ENCODE measurements around the gene UCK2. TPM values are rescaled to one million over a fixed set of nuclear protein-coding genes. Genes with fewer than 3 reads are reported as not detected.

Gene UCK2
- total RNA-seq, 2 experiments from 2014 or later = 66.5 to 72.2 TPM

GRCh38 chr1:165887877-165888551 lies 60.6 kb downstream of the UCK2 start:
- ATAC-seq = no peak
- Mint-ChIP-seq H3K27me3 (no peaks in the 10 kb centered on the region), H3K36me3 (ENCODE audit: low read depth) (peaks cover 29% of the 10 kb centered on the region), H3K4me3 (no peak overlapping the region), H3K27ac (no peak overlapping the region), H3K9me3 (no peaks in the 10 kb centered on the region), H3K4me1 (ENCODE audit: low read depth) (peaks cover 8% of the 10 kb centered on the region)
- DNase-seq = no peak
- CTCF ChIA-PET = no interaction called here
- TF ChIP-seq CTCF (IDR thresholded peaks at IDR 0.05) = no peak
- intact Hi-C loops (cut with micrococcal nuclease) = no loop called here
- POLR2A ChIA-PET = no interaction called here

GRCh38 chr1:165888552-165888920 lies 61.1 kb downstream of the UCK2 start:
- ChIA-PET CTCF (no interaction called here), POLR2A (no interaction called here)
- intact Hi-C loops (cut with micrococcal nuclease) = no loop called here
- Mint-ChIP-seq H3K4me1 (ENCODE audit: low read depth) (peaks cover 6% of the 10 kb centered on the region), H3K9me3 (no peaks in the 10 kb centered on the region), H3K27ac (no peak overlapping the region), H3K27me3 (no peaks in the 10 kb centered on the region), H3K4me3 (no peak overlapping the region), H3K36me3 (ENCODE audit: low read depth) (peaks cover 32% of the 10 kb centered on the region)
- DNase-seq (no peak), ATAC-seq (no peak)
- no peak for TF ChIP-seq CTCF (IDR thresholded peaks at IDR 0.05)

- POLR2A ChIA-PET = interaction anchor here (1.0 kb wide), 1 partner anchor 61 kb away, joined by 7 read pairs; no protein-coding TSS in a partner anchor
- H3K36me3 Mint-ChIP-seq (ENCODE audit: low read depth) = peaks cover 42% of the 10 kb centered on the region
- intact Hi-C loops (cut with micrococcal nuclease) = no loop called here
- no peak for DNase-seq
- no peaks in the 10 kb centered on the region for H3K27me3 Mint-ChIP-seq
- ATAC-seq = no peak
- no peak overlapping the region for H3K4me3 Mint-ChIP-seq
- H3K4me1 Mint-ChIP-seq (ENCODE audit: low read depth) = peaks cover 2% of the 10 kb centered on the region
- no peak overlapping the region for H3K27ac Mint-ChIP-seq
- TF ChIP-seq CTCF (IDR thresholded peaks at IDR 0.05) = no peak
- no peaks in the 10 kb centered on the region for H3K9me3 Mint-ChIP-seq
- CTCF ChIA-PET = interaction anchor here (1.8 kb wide), 1 partner anchor 23 kb away, joined by 4 read pairs; no protein-coding TSS in a partner anchor
Measured at GRCh38 chr1:165890684-165891083, 63.3 kb downstream of the UCK2 start.

GRCh38 chr1:165891111-165891860 lies 63.9 kb downstream of the UCK2 start:
- H3K27me3 Mint-ChIP-seq = no peaks in the 10 kb centered on the region
- peaks cover 47% of the 10 kb centered on the region for H3K36me3 Mint-ChIP-seq (ENCODE audit: low read depth)
- no peak overlapping the region for H3K4me3 Mint-ChIP-seq
- H3K27ac Mint-ChIP-seq = no peak overlapping the region
- CTCF ChIA-PET = interaction anchor here (1.8 kb wide), 1 partner anchor 23 kb away, joined by 4 read pairs; no protein-coding TSS in a partner anchor
- peaks cover 2% of the 10 kb centered on the region for H3K4me1 Mint-ChIP-seq (ENCODE audit: low read depth)
- TF ChIP-seq CTCF (IDR thresholded peaks at IDR 0.05) = no peak
- intact Hi-C loops (cut with micrococcal nuclease) = no loop called here
- POLR2A ChIA-PET = interaction anchor here (0.6 to 1.0 kb wide), 2 partner anchors 62 to 446 kb away, joined by 3 to 7 read pairs; no protein-coding TSS in a partner anchor
- no peaks in the 10 kb centered on the region for H3K9me3 Mint-ChIP-seq
- no peak for DNase-seq
- no peak for ATAC-seq

- Mint-ChIP-seq H3K4me1 (ENCODE audit: low read depth) (peaks cover 6% of the 10 kb centered on the region), H3K27ac (no peak overlapping the region), H3K9me3 (no peaks in the 10 kb centered on the region), H3K27me3 (no peaks in the 10 kb centered on the region), H3K36me3 (ENCODE audit: low read depth) (peaks cover 55% of the 10 kb centered on the region), H3K4me3 (no peak overlapping the region)
- intact Hi-C loops (cut with micrococcal nuclease) = no loop called here
- ChIA-PET POLR2A (no interaction called here), CTCF (no interaction called here)
- TF ChIP-seq CTCF (IDR thresholded peaks at IDR 0.05) = no peak
- ATAC-seq (no peak), DNase-seq (no peak)
Measured at GRCh38 chr1:165892935-165893334, 65.5 kb downstream of the UCK2 start.
